ENCODE data around the gene TMEM178B.

DNA sequence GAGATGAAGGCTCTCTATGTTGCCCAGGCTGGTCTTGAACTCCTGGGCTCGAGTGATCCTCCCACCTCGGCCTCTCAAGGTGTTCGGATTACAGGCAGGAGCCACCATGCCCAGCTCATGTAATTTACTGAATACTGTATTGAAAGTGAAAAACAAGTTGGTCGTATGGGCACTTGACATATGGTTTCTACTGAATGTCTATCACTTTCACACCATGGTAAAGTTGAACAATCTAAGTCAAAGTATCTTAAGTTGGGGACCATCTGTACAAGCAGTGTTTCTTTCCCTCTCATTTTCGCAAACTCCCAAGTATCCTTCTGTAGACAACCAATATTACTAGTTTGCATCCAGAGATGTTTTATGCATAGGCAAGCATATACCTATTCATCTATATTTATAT is 116.6 kb downstream of the TMEM178B start:
- TF ChIP-seq, protein P1, sequence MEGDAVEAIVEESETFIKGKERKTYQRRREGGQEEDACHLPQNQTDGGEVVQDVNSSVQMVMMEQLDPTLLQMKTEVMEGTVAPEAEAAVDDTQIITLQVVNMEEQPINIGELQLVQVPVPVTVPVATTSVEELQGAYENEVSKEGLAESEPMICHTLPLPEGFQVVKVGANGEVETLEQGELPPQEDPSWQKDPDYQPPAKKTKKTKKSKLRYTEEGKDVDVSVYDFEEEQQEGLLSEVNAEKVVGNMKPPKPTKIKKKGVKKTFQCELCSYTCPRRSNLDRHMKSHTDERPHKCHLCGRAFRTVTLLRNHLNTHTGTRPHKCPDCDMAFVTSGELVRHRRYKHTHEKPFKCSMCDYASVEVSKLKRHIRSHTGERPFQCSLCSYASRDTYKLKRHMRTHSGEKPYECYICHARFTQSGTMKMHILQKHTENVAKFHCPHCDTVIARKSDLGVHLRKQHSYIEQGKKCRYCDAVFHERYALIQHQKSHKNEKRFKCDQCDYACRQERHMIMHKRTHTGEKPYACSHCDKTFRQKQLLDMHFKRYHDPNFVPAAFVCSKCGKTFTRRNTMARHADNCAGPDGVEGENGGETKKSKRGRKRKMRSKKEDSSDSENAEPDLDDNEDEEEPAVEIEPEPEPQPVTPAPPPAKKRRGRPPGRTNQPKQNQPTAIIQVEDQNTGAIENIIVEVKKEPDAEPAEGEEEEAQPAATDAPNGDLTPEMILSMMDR (IDR thresholded peaks at IDR 0.05; ENCODE audit: poor library complexity, severe bottlenecking) = no peak
- TF ChIP-seq RAD21 (conservative IDR thresholded peaks at IDR 0.05) (no peak), EZH2 (IDR thresholded peaks at IDR 0.05; ENCODE audit: borderline replicate concordance, insufficient read depth, low read length, poor library complexity, severe bottlenecking) (no peak), SMC3 (conservative IDR thresholded peaks at IDR 0.05; ENCODE audit: poor library complexity) (no peak), POLR2AphosphoS5 (IDR thresholded peaks at IDR 0.05) (no peak), EP300 (conservative IDR thresholded peaks at IDR 0.05; ENCODE audit: poor library complexity, severe bottlenecking) (no peak), TAF1 (IDR thresholded peaks at IDR 0.05; ENCODE audit: low read depth) (no peak), MXI1 (conservative IDR thresholded peaks at IDR 0.05; ENCODE audit: poor library complexity, severe bottlenecking) (no peak)
- TF ChIP-seq, protein P2, sequence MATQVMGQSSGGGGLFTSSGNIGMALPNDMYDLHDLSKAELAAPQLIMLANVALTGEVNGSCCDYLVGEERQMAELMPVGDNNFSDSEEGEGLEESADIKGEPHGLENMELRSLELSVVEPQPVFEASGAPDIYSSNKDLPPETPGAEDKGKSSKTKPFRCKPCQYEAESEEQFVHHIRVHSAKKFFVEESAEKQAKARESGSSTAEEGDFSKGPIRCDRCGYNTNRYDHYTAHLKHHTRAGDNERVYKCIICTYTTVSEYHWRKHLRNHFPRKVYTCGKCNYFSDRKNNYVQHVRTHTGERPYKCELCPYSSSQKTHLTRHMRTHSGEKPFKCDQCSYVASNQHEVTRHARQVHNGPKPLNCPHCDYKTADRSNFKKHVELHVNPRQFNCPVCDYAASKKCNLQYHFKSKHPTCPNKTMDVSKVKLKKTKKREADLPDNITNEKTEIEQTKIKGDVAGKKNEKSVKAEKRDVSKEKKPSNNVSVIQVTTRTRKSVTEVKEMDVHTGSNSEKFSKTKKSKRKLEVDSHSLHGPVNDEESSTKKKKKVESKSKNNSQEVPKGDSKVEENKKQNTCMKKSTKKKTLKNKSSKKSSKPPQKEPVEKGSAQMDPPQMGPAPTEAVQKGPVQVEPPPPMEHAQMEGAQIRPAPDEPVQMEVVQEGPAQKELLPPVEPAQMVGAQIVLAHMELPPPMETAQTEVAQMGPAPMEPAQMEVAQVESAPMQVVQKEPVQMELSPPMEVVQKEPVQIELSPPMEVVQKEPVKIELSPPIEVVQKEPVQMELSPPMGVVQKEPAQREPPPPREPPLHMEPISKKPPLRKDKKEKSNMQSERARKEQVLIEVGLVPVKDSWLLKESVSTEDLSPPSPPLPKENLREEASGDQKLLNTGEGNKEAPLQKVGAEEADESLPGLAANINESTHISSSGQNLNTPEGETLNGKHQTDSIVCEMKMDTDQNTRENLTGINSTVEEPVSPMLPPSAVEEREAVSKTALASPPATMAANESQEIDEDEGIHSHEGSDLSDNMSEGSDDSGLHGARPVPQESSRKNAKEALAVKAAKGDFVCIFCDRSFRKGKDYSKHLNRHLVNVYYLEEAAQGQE (IDR thresholded peaks at IDR 0.05; ENCODE audit: borderline replicate concordance) = no peak

All from neural cell (in vitro differentiated cells).